Epithelial cell of prostate (primary cell): ENCODE data around the gene SCRT2.
"Not testable (repeated sequence)": the region's sequence is repeated elsewhere in the genome, so short reads cannot be mapped to it uniquely, and the experiment has no call there.

Source experiments
- DNase-seq: peaks from one replicate; pipeline ENCODE4 v3.0.0-alpha.2; 2011; ENCODE audit warnings: low read depth, low spot score
- H3K27ac ChIP-seq: fragments of 450-650 bp; 2 replicates; pipeline ENCODE4 v1.5.1; 2017; ENCODE audit warnings: mild to moderate bottlenecking

Gene SCRT2

DNA sequence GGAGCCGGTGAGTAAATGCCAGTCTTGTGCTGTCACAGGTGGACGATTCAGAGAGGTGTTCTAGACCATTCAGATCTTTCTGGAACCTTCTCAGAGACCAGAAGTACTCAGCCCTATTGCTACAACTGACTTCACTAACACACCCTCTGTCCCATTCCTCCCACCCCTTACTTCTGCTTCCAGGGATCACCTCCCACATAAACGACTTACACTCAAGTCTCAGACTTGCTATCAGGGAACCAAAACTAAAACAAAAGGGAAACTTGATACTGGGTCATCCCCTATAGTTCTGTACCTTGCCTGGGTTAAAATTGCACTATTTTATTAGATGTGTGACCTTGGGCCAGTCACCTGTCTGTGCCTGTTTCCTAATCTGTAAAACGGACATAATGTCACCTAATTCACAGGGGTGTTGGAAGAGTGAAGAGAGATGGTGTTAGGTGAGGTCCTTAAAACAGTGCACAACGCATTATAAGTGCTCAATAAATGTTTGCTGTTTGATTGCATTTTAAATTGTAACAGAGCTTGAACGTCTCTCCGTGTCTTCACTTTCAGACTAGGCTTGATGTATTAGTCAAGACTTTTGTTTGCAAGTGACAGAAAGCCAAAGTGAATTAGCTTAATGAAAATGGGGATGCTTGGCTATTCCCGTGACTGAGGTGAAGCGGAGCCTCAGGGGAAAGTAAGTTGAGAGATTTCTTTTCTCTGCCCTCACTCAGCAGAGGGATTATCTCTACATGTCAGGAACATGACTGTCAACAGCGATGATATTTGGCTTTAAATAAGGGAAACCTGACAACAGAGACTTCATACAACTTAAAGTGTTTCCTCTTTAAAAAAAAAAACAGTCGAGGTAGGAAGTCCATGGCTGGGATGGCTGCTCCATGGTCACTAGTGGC is 19.6 kb downstream of the SCRT2 start:
- no peak for DNase-seq
- H3K27ac ChIP-seq, result no peak overlapping the region

DNA sequence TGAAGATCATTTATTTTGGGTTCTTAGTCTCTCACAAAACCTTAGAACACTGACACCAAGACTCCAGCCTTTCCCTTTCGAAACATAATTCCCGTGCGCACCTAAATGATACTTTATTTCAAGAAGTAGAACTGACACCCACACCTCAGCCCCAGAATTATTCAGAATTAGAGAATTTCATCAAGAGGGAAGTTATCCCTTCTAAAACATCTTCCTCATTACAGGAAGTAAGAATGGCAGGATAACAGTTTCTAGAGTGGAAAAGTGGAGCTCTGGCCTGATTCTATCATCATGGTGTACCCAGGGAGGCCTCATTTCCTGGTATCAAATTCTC is 21.2 kb downstream of the SCRT2 start:
- DNase-seq, result no peak
- no peak overlapping the region for H3K27ac ChIP-seq

GRCh38 chr20:653590-654416 is 21.8 kb downstream of the SCRT2 start:
- DNase-seq, result no peak

GRCh38 chr20:653110-653589 is 22.5 kb downstream of the SCRT2 start, which contains the start of gene SRXN1:
Gene SRXN1 (minus strand): TSS chr20:653200. CDS start chr20:653185, 15 bp downstream.
- DNase-seq, result peak; percentile 68
- peak within 1 kb of the TSS; percentile 53 for H3K27ac ChIP-seq

More at GRCh38 chr20:653590-654416, 21.8 kb downstream of the SCRT2 start:
- H3K27ac ChIP-seq, result peak overlapping the region; percentile 53

- H3K27ac ChIP-seq, result peak overlapping the region; percentile 53
- no peak for DNase-seq
These were observed 22.9 kb downstream of the SCRT2 start for GRCh38 chr20:652615-653109.

- no peak for DNase-seq
- peak overlapping the region; percentile 53 for H3K27ac ChIP-seq
These were observed 23.6 kb downstream of the SCRT2 start for GRCh38 chr20:651713-652614.

DNA sequence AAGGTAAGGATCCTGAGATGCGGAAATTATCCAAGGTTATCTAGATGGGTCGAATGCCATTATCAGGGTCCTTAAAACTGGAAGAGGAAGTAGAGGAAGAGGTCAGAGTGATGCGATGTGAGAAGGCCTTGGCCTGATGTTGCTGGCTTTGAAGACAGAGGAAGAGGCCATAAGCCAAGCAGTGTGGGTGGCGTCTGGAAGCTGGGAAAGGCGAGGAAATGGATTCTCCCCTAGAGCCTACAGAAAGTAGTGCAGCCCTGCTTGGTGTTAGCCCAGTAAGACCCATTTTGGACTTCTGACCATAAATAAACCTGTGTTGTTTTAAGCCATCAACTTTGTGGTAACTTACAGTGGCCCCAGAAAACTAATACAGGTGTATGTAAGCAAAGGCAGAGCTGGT is 24.6 kb downstream of the SCRT2 start:
- DNase-seq, result no peak
- no peak overlapping the region for H3K27ac ChIP-seq

- no peak for DNase-seq
- H3K27ac ChIP-seq, result no peak overlapping the region
These were observed 25.3 kb downstream of the SCRT2 start for GRCh38 chr20:650281-650680.

- no peak overlapping the region for H3K27ac ChIP-seq
- no peak for DNase-seq
These were observed 28.1 kb downstream of the SCRT2 start for GRCh38 chr20:647479-648019.

DNA sequence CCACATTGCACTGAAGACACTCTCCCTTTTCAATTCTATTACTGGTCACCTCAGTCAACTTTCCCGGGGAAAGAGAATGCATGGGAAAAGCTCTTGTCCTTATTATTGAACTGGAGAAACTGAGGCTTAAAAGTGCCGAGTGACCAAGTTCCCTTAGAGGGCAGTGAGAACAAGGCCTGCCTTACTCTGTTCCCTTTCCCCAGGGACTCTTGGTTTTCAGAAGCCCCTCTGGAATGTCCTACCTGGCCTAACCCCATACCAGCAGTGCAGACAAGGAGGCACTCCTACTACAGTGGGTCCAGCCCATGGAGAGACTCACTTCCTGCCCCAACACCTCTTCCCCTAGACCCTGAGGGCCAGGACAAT is 28.8 kb downstream of the SCRT2 start:
- no peak for DNase-seq
- H3K27ac ChIP-seq, result no peak overlapping the region

DNA sequence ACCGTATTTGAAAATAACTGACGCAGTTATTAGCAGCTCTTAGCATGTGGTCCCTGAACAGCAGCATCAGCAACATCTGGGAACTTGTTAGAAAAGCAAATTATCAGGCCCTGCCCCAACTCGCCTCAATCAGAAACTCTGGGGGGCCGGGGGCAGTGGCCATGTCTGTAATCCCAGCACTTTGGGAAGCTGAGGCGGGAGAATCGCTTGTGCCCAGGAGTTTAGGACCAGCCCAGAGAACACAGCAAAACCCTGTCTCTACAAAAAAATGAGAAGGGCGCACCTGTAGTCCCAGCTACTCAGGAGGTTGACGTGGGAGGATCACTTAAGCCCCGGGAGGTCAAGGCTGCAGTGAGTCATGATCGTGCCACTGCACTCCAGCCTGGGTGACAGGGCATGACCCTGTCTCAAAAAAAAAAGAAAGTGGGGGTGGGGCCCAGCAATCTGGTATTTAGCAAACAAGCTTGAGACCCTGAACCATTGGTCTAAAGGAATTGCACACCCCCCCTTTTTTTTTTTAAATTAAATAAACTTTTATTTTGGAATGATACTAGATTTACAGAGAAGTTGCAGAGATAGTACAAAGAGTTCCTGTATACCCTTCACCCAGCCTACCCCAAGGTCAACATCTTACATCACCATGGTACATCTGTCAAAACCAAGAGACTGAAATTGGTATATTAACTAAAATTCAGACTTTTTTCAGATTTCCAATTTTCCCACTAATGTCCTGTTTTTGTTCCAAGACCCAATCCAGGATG is 29.3 kb downstream of the SCRT2 start:
- no peak overlapping the region for H3K27ac ChIP-seq

DNA sequence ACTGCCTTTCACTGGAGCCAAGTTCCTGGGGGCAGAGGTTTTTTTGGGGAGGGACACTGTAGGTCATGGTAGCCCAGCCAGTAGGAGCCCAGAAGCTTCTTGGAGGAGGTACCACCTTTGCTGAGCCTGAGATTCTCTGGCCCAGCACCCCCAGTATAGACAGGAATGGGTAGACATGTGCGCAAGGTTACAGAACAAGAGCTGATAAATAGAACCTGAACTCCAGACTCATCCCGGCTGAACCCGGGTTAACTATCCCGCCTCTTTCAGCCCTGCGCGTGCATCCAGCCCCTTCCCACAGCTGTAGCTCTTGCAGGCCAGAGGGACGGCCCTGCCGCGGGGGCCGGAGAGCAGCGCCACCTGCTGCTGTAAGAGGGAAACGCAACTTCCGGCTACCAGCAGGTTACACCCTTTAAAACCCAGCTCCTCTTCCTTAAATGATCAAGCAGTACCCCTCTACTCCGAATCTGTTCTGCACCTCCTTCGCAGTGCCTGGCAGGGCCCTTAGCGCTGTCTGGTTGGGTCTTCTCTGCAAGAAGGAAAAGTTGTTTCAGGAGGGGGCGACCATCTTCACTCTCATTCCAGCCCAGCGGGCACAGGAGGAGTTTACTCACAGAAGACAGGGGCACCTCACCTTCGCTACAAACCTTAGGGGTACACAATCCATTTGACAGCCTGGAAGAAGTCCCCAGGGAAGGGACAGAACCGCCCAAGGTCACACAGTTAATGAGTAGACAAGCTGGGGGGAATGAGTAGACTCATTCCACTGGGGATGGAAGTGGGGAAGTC is 30.1 kb downstream of the SCRT2 start:
- no peak for DNase-seq
- no peak overlapping the region for H3K27ac ChIP-seq

More for the DNA sequence above, 29.3 kb downstream of the SCRT2 start:
- DNase-seq, result no peak

GRCh38 chr20:644692-645317 is 30.8 kb downstream of the SCRT2 start:
- no peak for DNase-seq

GRCh38 chr20:642398-643174 is 33.0 kb downstream of the SCRT2 start:
- DNase-seq, result no peak
- no peak overlapping the region for H3K27ac ChIP-seq

More at GRCh38 chr20:644692-645317, 30.8 kb downstream of the SCRT2 start:
- H3K27ac ChIP-seq, result no peak overlapping the region

DNA sequence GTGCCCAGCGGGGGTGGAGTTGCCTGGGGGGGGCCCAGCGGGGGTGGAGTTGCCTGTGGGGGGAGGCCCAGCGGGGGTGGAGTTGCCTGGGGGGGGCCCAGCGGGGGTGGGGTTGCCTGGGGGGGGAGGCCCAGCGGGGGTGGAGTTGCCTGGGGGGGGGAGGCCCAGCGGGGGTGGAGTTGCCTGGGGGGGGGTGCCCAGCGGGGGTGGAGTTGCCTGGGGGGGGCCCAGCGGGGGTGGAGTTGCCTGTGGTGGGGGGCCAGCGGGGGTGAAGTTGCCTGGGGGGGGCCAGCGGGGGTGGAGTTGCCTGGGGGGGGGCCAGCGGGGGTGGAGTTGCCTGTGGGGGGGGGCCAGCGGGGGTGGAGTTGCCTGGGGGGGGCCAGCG is 33.6 kb downstream of the SCRT2 start:
- H3K27ac ChIP-seq, DNase-seq: not testable (repeated sequence)

DNA sequence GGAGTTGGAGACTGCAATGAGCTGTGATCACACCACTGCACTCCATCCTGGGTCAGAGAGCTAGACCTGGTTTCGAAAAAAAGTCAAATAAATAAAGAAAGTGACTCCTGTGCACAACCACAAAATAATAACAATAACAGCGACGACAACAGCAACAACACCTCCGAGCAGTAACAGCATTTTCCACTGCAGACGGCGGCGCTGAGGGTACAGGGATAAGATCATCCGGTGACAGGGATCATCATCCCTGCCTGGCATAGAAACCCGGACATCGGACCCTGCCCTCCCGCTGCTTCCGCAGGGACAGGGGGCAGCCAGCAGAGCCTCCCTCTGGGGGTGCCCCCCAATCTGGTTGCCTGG is 34.1 kb downstream of the SCRT2 start:
- DNase-seq, result no peak
- H3K27ac ChIP-seq, result no peak overlapping the region
